Keratinocyte (primary cell): ENCODE results near the gene CZIB. TPM values are rescaled to one million over a fixed set of nuclear protein-coding genes. Genes with fewer than 3 reads are reported as not detected.

ENCODE experiments used
- DNase-seq: peaks from one replicate; pipeline ENCODE4 v3.0.0-alpha.2; 2011; ENCODE audit warnings: low read depth, missing footprints, low spot score
- FAIRE-seq: peaks from 2 replicates; lab custom pipeline; 2011; peaks lifted over from hg19 to GRCh38; lab: Jason Lieb, UNC
- H2AFZ ChIP-seq: 2 replicates; pipeline ENCODE4 v1.6.0; 2012; ENCODE audit warnings: low read length, control low read depth, inconsistent platforms; ENCODE audit not compliant: control insufficient read depth
- H3K27ac ChIP-seq: 2 replicates; pipeline ENCODE4 v1.5.1; 2011; ENCODE audit warnings: low read length; ENCODE audit not compliant: control insufficient read depth, insufficient read depth
- H3K27me3 ChIP-seq: 3 replicates; pipeline ENCODE4 v1.6.0; 2011; ENCODE audit warnings: low read length; ENCODE audit not compliant: control insufficient read depth, insufficient read depth; ENCODE audit errors: extremely low read depth
- H3K36me3 ChIP-seq, 2 experiments: 2 replicates in 1 of 2; 3 replicates in 1 of 2; pipeline ENCODE4 v1.5.1; 2011; ENCODE audit warnings: low read length in 2 of 2, mild to moderate bottlenecking in 1 of 2; ENCODE audit not compliant: control insufficient read depth in 2 of 2, insufficient read depth in 2 of 2; ENCODE audit errors: extremely low read depth in 1 of 2
- H3K4me1 ChIP-seq: 3 replicates; pipeline ENCODE4 v1.5.1; 2011; ENCODE audit warnings: low read length; ENCODE audit not compliant: control insufficient read depth, insufficient read depth; ENCODE audit errors: extremely low read depth
- H3K4me2 ChIP-seq: 3 replicates; pipeline ENCODE4 v1.6.0; 2011; ENCODE audit warnings: low read depth, low read length; ENCODE audit not compliant: control insufficient read depth, insufficient read depth; ENCODE audit errors: extremely low read depth
- H3K4me3 ChIP-seq, 3 experiments: fragments of 200-600 bp in 1 of 3; sonication (generic) in 1 of 3; 2 replicates in 2 of 3; 3 replicates in 1 of 3; pipeline ENCODE4 v1.5.1; 2011 to 2016; ENCODE audit warnings: low read length in 3 of 3, mild to moderate bottlenecking in 3 of 3, control low read depth in 2 of 3, inconsistent platforms in 1 of 3, low read depth in 1 of 3, mixed read lengths in 1 of 3, mixed run types in 1 of 3, moderate library complexity in 1 of 3; ENCODE audit not compliant: control insufficient read depth in 2 of 3, insufficient read depth in 2 of 3; ENCODE audit errors: extremely low read depth in 1 of 3
- H3K79me2 ChIP-seq: 2 replicates; pipeline ENCODE4 v1.6.0; 2012; ENCODE audit warnings: low read length; ENCODE audit not compliant: control insufficient read depth, insufficient read depth
- H3K9ac ChIP-seq: 3 replicates; pipeline ENCODE4 v1.6.0; 2011; ENCODE audit warnings: low read length; ENCODE audit not compliant: control insufficient read depth, insufficient read depth; ENCODE audit errors: extremely low read depth
- H3K9me1 ChIP-seq: 3 replicates; pipeline ENCODE4 v1.6.0; 2011; ENCODE audit warnings: low read length; ENCODE audit not compliant: control insufficient read depth, insufficient read depth; ENCODE audit errors: extremely low read depth
- H3K9me3 ChIP-seq: 2 replicates; pipeline ENCODE4 v1.5.1; 2012; ENCODE audit warnings: low read depth, low read length; ENCODE audit not compliant: control insufficient read depth
- H4K20me1 ChIP-seq: 3 replicates; pipeline ENCODE4 v1.6.0; 2011; ENCODE audit warnings: low read length; ENCODE audit not compliant: control insufficient read depth, insufficient read depth; ENCODE audit errors: extremely low read depth
- CTCF ChIP-seq, 3 experiments: IDR thresholded peaks in 1 of 3; conservative IDR thresholded peaks in 1 of 3; optimal IDR thresholded peaks in 1 of 3; 2 replicates in 2 of 3; 3 replicates in 1 of 3; pipeline versions ENCODE3 to v1.5.1; 2011; ENCODE audit warnings: low read length in 3 of 3, mild to moderate bottlenecking in 3 of 3, moderate library complexity in 2 of 3, control low read depth in 1 of 3, inconsistent platforms in 1 of 3; ENCODE audit not compliant: insufficient read depth in 2 of 3; ENCODE audit errors: extremely low read depth in 1 of 3
- EZH2 ChIP-seq: IDR thresholded peaks from one replicate; pipeline ENCODE4 v1.6.1; 2012; ENCODE audit warnings: inconsistent platforms, mild to moderate bottlenecking, low read length, moderate library complexity
- dilution Hi-C: fragments of 300-500 bp; cut with MboI; formaldehyde crosslinking; loops from one replicate; pipeline ENCODE4 v1.7.0; 2020; ENCODE audit warnings: low sequenced_read_pairs; ENCODE audit not compliant: extremely low pct_ligation_motif_present
- polyA plus RNA-seq, 5 experiments: library from polyadenylated mRNA; depleted of rRNA in 3 of 5; stranded (reverse) in 3 of 5; stranded (forward) in 1 of 5; unstranded in 1 of 5; fragments of >200 nt; gene quantifications; 1 replicate in 1 of 5; 2 replicates in 3 of 5; 3 replicates in 1 of 5; pipeline versions ENCODE4 v1.2.1 to v1.2.3, GENCODE V29; 2011 to 2012; ENCODE audit warnings: missing spikeins in 2 of 5, low read depth in 1 of 5, low replicate concordance in 1 of 5

Gene CZIB
- polyA plus RNA-seq, 1 donor (not counting 4 experiments of a cell fraction or from before 2014, with no cell fraction given) = 52.6 TPM

- dilution Hi-C loops = no loop called here
- Histone ChIP-seq H3K9me3 (no peaks in the 10 kb centered on the region), H3K36me3 (no peaks in the 10 kb centered on the region), H3K9me1 (no peaks in the 10 kb centered on the region), H3K4me2 (no peak overlapping the region), H3K79me2 (no peaks in the 10 kb centered on the region), H3K9ac (no peak overlapping the region), H2AFZ (no peak overlapping the region), H3K27ac (no peak overlapping the region), H3K4me1 (no peaks in the 10 kb centered on the region), H4K20me1 (no peaks in the 10 kb centered on the region), H3K27me3 (peaks cover 3% of the 10 kb centered on the region), H3K4me3 (no peak overlapping the region)
- FAIRE-seq (peak; percentile 81), DNase-seq (peak; percentile 40)
- TF ChIP-seq EZH2 (no peak), CTCF (optimal IDR thresholded peaks at IDR 0.05 in 1 of 3, IDR thresholded peaks at IDR 0.05 in 1 of 3, conservative IDR thresholded peaks at IDR 0.05 in 1 of 3; ENCODE audit: extremely low read depth in 1 of 3, insufficient read depth in 2 of 3, low read length in 3 of 3) (peak; percentile 72 to 93 (median 82))
These were observed 38.3 kb downstream of the CZIB start for GRCh38 chr1:53182111-53182593.

GRCh38 chr1:53180951-53181350 is 39.5 kb downstream of the CZIB start:
- Histone ChIP-seq H3K36me3 (no peaks in the 10 kb centered on the region), H3K4me3 (no peak overlapping the region), H2AFZ (no peak overlapping the region), H3K9me1 (no peaks in the 10 kb centered on the region), H3K4me1 (no peaks in the 10 kb centered on the region), H3K27ac (no peak overlapping the region), H3K9ac (no peak overlapping the region), H3K79me2 (no peaks in the 10 kb centered on the region), H3K9me3 (no peaks in the 10 kb centered on the region), H3K27me3 (peaks cover 3% of the 10 kb centered on the region), H4K20me1 (no peaks in the 10 kb centered on the region), H3K4me2 (no peak overlapping the region)
- no peak for FAIRE-seq
- dilution Hi-C loops = no loop called here
- no peak for TF ChIP-seq CTCF (optimal IDR thresholded peaks at IDR 0.05 in 1 of 3, IDR thresholded peaks at IDR 0.05 in 1 of 3, conservative IDR thresholded peaks at IDR 0.05 in 1 of 3; ENCODE audit: extremely low read depth in 1 of 3, insufficient read depth in 2 of 3, low read length in 3 of 3)
- no peak for TF ChIP-seq EZH2
- DNase-seq = no peak
